ENCODE measurements around the gene DPYSL5.

DNA sequence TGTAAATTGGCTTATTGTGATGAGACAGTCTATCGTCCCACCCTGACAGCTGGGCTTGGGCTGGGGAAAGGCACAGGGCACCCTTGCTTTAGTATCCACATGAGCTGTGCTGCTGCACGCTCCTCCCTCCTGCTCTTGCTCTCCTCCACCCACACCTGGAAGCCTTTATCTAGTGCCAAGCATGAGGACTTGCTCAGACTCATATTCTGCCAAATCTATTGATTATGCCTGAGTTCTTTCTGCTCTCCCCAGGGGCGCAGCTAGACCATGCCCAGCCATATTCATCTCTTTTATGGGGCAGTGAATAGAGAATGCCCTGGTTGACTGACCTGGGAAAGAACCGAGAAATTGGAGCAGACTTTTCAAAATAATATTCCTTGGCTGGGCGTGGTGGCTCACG is 29.0 kb upstream of the DPYSL5 start:
- TF ChIP-seq EZH2phosphoT487 (IDR thresholded peaks at IDR 0.05; ENCODE audit: borderline replicate concordance, low read length), result no peak
- TF ChIP-seq, protein P1, sequence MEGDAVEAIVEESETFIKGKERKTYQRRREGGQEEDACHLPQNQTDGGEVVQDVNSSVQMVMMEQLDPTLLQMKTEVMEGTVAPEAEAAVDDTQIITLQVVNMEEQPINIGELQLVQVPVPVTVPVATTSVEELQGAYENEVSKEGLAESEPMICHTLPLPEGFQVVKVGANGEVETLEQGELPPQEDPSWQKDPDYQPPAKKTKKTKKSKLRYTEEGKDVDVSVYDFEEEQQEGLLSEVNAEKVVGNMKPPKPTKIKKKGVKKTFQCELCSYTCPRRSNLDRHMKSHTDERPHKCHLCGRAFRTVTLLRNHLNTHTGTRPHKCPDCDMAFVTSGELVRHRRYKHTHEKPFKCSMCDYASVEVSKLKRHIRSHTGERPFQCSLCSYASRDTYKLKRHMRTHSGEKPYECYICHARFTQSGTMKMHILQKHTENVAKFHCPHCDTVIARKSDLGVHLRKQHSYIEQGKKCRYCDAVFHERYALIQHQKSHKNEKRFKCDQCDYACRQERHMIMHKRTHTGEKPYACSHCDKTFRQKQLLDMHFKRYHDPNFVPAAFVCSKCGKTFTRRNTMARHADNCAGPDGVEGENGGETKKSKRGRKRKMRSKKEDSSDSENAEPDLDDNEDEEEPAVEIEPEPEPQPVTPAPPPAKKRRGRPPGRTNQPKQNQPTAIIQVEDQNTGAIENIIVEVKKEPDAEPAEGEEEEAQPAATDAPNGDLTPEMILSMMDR (conservative IDR thresholded peaks at IDR 0.05; ENCODE audit: low read depth, low read length), result no peak
